GM19463 (cell line): ENCODE results near the gene NUMA1.

Experiments
- ATAC-seq: cut with Tn5 transposase; IDR thresholded peaks from one replicate; pipeline ENCODE4 v1.9.1; 2021; ENCODE audit warnings: mild to moderate bottlenecking, moderate library complexity; ENCODE audit not compliant: unreplicated experiment

Gene NUMA1, protein sequence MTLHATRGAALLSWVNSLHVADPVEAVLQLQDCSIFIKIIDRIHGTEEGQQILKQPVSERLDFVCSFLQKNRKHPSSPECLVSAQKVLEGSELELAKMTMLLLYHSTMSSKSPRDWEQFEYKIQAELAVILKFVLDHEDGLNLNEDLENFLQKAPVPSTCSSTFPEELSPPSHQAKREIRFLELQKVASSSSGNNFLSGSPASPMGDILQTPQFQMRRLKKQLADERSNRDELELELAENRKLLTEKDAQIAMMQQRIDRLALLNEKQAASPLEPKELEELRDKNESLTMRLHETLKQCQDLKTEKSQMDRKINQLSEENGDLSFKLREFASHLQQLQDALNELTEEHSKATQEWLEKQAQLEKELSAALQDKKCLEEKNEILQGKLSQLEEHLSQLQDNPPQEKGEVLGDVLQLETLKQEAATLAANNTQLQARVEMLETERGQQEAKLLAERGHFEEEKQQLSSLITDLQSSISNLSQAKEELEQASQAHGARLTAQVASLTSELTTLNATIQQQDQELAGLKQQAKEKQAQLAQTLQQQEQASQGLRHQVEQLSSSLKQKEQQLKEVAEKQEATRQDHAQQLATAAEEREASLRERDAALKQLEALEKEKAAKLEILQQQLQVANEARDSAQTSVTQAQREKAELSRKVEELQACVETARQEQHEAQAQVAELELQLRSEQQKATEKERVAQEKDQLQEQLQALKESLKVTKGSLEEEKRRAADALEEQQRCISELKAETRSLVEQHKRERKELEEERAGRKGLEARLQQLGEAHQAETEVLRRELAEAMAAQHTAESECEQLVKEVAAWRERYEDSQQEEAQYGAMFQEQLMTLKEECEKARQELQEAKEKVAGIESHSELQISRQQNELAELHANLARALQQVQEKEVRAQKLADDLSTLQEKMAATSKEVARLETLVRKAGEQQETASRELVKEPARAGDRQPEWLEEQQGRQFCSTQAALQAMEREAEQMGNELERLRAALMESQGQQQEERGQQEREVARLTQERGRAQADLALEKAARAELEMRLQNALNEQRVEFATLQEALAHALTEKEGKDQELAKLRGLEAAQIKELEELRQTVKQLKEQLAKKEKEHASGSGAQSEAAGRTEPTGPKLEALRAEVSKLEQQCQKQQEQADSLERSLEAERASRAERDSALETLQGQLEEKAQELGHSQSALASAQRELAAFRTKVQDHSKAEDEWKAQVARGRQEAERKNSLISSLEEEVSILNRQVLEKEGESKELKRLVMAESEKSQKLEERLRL (N-terminal part only)

DNA sequence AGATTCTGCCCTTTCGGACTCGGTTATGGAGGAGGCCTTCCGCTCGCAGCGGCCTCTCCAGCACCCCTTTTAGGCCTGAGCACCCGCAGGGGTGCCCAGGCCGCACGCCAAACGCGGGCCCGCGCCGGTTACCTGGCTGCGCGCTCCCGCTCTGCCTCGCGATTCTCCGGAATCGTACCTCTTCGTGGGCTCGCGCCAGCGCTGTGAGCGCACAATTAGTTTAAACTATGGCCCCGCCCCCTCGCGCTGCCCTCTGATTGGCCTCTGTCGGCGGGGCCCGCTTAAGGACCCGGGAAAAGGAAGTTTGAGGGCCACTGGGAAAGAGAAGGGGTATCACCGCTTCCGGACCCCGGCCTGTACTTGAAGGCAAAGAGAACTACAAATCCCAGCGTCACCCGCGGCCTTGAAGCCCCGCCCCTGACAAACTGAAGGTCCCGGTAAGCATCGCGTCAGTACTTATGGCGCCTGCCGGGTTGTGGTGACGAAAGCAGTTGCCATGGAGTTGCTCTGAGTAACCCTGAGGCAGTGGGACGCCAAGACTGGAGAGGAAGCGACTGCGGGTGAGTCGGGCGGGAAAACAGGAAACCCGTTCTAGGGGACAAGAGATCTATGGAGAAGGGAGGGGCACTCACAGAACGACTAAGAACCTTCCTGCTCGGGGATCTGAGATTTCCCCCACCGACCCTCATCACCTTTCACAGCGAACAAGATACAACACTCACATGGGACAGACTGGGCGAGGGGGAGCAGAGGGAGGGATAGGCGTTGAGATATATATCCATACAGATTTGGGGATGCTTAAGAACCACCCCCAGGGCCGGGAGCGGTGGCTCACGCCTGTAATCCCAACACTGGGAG is at the start of gene NUMA1, which contains the start of gene LRRC51:
TSS of gene NUMA1 (minus strand) at position 217 of the 858 bp plus-strand sequence. CDS start 44,599 bp downstream, outside the sequence.
TSS of gene LRRC51 (plus strand) at position 525 of the 858 bp plus-strand sequence. CDS start 8,234 bp downstream, outside the sequence.
- peak; percentile 92 for ATAC-seq

DNA sequence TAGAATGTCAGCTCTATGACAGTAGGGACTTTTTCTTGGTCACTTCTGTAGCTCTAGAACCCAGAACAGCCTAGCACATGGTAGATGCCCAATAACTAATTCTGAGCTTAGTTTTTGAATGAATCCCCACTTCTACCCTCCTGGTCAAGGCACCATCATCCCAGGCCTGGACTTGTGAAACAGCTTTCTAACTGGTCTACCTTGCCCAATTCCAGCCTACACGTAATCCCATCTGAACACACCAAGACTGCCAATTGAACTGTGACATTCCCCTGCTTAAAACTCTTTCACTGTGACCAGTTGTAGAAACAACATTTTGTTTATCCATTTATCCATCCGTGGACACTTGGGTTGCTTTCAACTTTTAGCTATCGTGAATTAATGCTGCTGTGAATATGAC is 49.0 kb upstream of the NUMA1 start:
- no peak for ATAC-seq

DNA sequence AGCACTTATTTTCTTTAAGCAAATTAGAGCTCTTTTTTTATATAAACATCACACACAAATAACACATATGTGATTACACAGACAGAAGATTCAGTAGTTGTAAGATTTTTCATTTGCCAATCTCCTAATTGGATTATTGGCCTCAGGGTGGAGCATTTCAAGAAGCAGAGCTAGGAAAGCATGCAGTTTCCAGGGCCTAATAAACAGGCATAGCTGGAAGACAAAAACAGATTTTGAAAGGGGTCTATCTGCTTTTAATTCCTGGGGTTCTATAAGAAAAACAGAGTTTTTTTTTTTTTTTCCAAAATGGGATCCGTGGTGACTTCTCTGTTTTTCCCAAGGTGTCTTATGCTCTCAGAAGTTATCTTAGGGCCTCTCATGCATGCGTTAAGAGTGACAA is 47.6 kb upstream of the NUMA1 start:
- ATAC-seq = no peak

DNA sequence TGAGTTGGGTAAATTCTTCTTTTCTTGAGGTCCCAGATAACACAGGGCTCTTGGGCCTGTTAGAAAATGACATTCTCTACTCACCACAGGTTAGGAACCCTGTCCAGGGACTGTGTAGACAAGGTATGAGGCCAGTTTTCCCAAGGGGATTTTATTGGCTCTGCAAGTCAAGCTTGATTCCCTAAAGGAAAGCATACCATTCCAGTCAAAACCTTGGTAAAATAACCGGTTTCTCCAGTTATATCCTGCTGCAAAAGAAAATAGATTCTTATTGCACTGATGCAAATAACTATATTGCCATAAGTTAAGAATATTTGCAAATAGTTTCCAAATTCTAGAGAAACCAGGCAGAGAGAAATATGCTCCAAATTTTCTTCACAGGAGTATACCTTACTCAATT is 45.6 kb upstream of the NUMA1 start:
- ATAC-seq = no peak

DNA sequence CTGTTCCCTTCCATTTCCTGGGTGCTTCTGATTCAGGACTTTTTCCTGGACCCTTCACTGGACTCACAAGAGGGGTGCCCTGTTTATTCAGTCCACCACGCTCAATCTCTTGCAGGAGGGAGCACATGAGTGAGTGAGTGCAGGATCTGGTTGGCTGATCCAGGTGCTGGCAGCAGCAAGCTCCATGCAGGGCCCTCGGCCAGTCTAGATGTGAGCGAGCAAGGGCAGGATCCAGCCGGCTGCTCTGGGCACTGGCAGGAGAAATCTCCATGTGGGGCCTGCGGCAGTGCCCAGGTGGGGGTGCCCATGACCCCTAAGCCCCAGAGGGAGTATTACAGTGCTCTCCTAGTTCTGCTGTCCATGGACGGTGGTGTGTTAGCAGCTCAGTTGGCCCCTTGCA is 43.7 kb upstream of the NUMA1 start:
- no peak for ATAC-seq

DNA sequence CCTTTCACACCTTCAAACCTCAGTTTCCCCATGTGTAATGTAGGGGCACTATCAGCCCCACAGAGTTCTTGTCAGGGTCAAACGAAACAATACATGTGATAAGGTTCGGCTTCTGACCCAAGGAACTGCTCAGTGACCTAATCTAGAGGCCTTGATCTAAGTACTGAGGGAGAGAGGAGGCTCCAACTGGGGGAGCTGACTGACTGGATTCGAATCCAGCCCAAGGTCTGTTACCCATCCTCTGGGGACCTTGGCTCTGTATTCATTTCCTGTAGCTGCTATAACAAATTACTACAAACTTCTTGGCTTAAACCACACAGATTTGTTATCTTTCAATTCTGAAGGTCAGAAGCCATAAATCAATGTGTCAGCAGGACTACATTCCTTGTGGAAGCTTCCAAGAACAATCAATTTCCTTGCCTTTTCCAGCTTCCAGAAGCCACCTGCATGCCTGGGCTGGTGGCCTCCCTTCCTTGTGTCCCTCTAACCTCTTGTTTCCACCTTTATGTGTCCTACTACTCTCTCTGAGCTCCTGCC is 42.8 kb upstream of the NUMA1 start:
- no peak for ATAC-seq

DNA sequence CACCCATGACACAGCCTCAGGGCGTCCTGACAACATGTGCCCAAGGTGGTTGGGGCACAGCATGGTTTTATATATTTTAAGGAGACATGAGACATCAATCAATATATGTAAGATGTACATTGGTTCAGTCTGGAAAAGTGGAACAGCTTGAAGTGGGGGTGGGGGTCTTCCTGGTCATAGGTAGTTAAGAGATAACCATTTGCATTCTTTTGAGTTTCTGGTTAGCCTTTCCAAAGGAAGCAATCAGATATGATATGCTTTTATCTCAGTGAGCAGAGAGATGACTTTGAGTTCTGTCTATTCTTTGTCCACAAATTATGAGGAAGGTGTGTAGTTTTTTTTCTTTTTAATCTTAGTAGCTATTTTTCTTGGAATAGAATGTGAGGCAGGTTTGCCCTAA is 42.3 kb upstream of the NUMA1 start:
- ATAC-seq = no peak

DNA sequence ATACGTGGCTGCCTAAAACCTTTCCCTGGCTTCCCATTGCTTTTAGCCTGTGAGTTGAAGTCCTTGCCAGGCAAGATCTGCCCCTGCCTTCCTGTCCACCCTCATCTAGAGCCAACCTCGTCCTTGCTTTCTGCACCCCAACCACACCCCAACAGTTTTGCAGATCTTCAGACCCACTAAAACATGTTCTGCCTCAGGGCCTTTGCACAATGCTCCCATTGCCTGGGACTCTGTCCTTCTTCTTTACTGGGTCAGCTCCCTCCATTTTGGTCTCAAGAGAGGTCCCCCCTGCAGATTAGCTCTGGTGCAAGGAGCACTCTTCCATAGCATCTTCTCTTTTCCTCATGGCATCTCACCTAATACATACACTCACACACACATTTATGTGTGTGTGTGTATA is 40.6 kb upstream of the NUMA1 start:
- ATAC-seq = no peak

DNA sequence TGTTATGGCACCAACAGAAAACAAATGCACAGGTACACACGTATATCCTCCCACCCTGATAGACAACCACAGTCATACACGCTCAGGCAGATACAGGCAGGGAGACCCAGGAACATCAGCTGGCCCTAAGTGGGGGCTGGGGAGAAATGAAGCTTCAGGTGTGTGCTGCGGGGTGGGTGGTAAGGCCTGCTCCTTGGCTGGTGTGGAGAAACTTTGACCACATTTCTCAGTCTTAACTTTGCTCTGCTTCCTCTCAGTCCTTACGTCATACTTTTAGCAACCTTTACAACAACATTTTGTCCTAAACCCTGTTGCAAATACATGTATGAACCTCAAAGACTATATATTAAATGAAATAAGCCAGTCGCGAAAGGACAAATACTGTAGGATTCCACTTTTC is 38.9 kb upstream of the NUMA1 start:
- no peak for ATAC-seq

DNA sequence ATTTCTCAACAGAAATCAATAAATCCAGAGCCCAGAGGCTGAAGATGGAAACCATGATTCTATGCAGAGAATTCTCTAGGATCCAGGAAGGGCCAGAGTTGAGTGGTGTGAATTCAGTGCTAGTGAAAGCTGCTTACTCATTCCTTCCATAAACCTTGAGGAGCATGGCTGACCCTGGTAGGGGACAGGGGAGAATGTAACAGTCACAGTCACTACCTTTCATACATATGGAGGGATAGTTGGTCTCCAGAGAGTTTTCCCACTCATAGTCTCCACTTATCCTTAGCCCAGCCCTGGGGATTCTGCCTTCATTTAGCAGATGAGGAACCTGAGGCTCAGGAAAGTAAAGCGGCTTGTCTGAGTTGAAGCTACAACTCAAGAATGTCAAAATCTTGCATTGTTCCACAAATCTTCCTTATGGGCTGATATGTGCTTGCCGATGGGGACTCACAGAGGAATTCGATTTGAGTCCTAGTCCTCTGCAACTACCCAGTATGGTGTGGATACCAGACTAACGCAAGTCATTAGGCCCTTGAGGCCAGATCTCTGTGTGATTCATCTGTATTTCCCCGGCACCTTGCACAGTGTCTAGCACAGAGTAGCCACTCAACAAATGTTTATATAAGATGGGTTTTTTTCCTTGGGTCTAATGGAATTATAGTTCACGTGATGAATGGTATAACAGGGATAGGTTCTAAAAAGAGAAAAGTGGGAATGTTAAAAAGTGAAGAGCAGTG is 35.8 kb upstream of the NUMA1 start:
- no peak for ATAC-seq

DNA sequence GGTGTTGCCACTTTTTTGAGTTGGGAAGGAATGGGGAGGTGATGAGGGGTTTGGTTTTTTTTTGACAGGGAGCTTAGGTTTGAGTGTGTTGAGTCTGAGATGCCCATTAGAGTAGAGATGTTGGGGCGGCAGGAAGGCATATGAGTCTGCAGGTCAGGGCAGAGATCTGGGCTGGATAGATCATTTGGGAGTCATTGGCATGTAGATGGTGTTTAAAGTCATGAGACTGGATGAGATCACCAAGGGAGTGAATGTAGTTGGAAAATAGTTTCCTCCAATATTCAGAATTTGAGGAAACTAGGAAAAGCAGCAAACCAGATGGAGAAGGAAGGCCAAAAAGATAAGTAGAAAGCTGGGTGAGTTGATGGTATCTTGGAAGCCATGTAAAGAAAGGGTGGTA is 34.2 kb upstream of the NUMA1 start:
- no peak for ATAC-seq

DNA sequence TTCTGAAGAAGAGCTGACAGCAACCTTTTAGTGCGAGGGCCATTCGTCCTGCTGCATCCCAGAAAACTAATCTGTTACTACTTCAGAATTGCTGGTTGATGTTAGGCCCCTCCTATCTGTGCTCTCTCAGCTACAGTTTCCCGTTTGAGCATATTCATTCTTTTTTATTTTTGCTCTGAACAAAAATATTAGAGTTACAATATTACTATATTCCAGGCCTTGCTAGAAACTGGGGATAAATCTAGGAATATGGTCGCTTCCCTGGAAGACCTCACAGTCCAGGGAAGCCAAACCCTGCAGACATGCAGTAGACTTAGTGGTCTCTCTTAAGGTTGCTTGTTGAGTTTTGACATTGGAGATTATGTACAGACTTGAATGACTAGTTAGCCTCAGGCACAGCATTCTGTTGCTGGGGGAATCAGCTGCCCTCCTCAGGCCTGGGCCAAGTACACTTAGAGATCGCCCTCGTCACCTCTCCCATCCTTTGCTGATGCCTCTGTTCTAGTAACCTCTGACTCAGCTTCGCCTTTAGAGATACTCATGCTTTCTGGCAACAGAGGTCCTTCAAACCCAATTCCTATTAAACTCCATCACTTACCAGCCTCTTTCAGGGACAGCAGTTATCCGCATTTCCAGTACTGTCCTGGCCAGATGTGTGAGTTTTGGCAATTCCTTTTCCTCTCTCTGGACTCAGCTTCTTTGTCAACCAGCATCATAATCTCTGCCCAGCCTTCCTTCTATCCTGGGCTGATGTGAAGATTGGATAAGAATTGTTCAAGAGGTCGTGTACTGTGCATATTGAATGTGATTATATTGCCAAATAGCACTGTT is 32.9 kb upstream of the NUMA1 start:
- no peak for ATAC-seq

DNA sequence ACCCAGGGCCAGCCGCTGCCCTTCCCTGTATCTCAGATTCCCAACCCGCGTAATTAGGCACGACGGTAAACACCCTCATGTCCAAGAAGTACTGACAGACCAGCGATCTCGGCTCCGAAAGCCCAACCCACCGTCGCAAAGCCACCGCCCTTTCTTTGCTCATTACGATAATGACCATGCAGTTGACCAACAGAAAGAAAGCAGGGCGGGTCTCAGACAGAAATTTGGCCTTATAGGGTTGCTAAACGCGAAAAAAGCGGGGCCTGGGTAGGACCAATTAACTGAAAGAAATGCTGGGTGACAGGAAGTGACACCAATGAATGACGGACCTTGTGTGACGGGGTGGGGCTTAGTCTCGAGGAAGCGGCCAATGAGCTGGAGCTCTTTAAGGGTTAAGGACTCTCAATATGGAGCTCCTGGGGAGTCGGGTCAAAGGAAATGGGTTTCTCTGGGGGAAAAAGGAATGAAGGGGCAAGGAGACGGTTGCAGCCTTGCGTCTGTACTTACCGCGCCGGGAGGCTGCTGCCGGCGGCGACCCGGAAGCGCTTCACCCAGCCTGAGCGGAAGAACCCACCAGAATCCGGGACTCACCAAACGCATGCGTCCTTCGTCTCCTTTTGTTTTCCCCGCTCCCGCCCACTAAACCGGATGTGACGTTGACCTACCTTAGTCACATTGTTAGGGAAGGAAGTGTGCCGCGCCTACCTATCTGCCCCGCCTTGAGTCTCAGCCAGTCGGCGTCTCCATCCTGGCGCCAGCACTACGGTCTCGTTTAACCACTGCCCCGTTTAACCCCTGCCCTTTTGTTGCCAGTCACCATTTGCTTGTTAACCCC is 32.0 kb upstream of the NUMA1 start, which contains the start of gene ANAPC15:
TSS of gene ANAPC15 (minus strand) at position 553 of the 835 bp plus-strand sequence. CDS start 1,419 bp downstream, outside the sequence.
- peak; percentile 86 for ATAC-seq

DNA sequence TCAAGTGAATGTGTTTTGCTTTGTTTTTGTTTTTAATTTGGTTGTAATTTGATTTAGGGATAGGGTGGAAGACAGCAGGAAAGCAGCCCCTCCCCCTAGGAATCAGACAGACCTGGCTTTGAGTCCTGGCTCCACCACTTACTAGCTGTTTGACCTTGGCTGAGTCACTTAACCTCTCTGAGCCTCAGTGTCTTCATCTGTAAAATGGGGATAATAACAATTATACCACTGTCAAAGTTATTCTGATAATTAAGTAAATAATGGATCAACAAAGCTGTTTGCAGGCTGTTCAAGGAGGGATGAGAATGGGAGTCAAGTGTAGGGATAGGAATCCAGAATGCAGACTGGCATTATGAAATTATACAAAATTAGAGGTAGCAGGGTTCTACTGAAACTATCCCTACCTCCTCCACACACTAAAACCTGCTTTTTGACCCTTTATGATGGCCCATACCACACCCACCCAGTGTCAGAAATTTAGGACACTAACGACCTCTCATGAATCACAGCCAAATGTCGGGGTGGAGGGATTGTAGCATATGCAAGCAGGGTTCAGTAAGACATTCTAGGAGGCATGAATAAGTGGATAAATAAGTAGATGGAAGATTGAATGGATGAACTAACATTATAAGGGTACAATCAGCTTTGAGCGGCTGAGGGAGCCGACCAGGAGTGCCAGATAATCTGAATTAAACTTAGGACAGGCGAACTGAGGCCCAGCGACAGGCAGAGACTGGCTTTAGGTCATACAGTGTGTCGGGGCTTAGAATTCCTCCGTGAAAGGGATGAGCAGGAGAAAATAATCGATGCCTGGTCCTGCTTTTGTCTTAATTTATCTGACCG is 31.2 kb upstream of the NUMA1 start:
- ATAC-seq = peak; percentile 4

DNA sequence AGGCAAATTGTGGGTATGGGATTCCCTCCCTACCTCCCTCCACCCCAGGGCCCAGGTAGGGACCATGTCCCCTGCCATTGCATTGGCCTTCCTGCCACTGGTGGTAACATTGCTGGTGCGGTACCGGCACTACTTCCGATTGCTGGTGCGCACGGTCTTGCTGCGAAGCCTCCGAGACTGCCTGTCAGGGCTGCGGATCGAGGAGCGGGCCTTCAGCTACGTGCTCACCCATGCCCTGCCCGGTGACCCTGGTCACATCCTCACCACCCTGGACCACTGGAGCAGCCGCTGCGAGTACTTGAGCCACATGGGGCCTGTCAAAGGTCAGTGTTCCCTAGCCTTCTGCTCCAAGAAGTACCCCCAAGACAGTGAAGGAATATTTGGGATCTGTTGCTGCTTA is 25.5 kb upstream of the NUMA1 start, which contains the start of gene TOMT:
TSS of gene TOMT (plus strand) at position 37 of the 400 bp plus-strand sequence. CDS start at position 65, 28 bp downstream.
- no peak for ATAC-seq

DNA sequence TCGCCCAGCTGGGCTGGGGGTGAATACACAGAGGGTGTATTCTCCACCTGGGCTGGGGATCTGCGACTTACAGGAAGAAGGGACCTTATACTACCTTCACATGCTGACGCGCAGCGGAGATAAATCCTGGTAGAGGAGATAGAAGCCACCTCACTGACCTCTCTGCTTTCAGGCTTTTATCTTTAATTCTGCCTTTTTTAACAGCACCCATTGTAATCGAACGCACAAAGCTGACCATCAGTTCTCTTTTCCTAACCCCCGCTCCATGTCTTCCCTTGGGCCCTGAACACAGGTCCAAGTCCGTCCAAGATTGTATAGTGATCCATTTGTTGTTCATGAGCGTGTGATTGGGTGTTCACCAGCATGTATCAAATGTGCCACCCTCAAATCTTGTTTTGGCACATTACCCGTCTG is 23.4 kb upstream of the NUMA1 start:
- no peak for ATAC-seq
